Measurements from ENCODE around the gene MCM3.

MCM3 gene

GRCh38 chr6:52324189-52324588 is 39.6 kb upstream of the MCM3 start:
- TF ChIP-seq EZH2phosphoT487 (IDR thresholded peaks at IDR 0.05; ENCODE audit: low read depth) (no peak), CTCF (IDR thresholded peaks at IDR 0.05; ENCODE audit: low read depth, low read length) (no peak)
- H3K79me2 ChIP-seq (ENCODE audit: low read length) = no peaks in the 10 kb centered on the region
- H3K27ac ChIP-seq (ENCODE audit: low read length) = no peak overlapping the region
- H2AFZ ChIP-seq (ENCODE audit: low read depth, low read length) = no peak overlapping the region
- H4K20me1 ChIP-seq (ENCODE audit: insufficient read depth, low read length) = no peaks in the 10 kb centered on the region
- peaks cover 71% of the 10 kb centered on the region for H3K4me1 ChIP-seq (ENCODE audit: low read length)
- H3K4me3 ChIP-seq (ENCODE audit: low read length) = no peak overlapping the region
- H3K36me3 ChIP-seq (replicated peaks; ENCODE audit: low read depth, low read length) = no peaks in the 10 kb centered on the region
- H3K27me3 ChIP-seq (ENCODE audit: low read depth, low read length) = no peaks in the 10 kb centered on the region
- no peak overlapping the region for H3K4me2 ChIP-seq (ENCODE audit: low read length)
- H3K9ac ChIP-seq (ENCODE audit: low read length) = no peak overlapping the region
- no peaks in the 10 kb centered on the region for H3K9me3 ChIP-seq (ENCODE audit: insufficient read depth, low read length)

GRCh38 chr6:52317841-52318581 is 33.5 kb upstream of the MCM3 start:
- Histone ChIP-seq H3K4me2 (ENCODE audit: low read length) (peak overlapping the region; percentile 59), H3K79me2 (ENCODE audit: low read length) (no peaks in the 10 kb centered on the region), H3K27ac (ENCODE audit: low read length) (peak overlapping the region; percentile 86), H3K4me1 (ENCODE audit: low read length) (peaks cover 66% of the 10 kb centered on the region), H3K36me3 (replicated peaks; ENCODE audit: low read depth, low read length) (no peaks in the 10 kb centered on the region), H3K4me3 (ENCODE audit: low read length) (peak overlapping the region; percentile 22), H3K9me3 (ENCODE audit: insufficient read depth, low read length) (no peaks in the 10 kb centered on the region), H4K20me1 (ENCODE audit: insufficient read depth, low read length) (no peaks in the 10 kb centered on the region), H3K9ac (ENCODE audit: low read length) (peak overlapping the region; percentile 51), H3K27me3 (ENCODE audit: low read depth, low read length) (no peaks in the 10 kb centered on the region), H2AFZ (ENCODE audit: low read depth, low read length) (0 out of 2 replicates have a peak overlapping the region, but pooled peaks have one; percentile 4)
- TF ChIP-seq EZH2phosphoT487 (IDR thresholded peaks at IDR 0.05; ENCODE audit: low read depth) (no peak), CTCF (IDR thresholded peaks at IDR 0.05; ENCODE audit: low read depth, low read length) (no peak)

DNA sequence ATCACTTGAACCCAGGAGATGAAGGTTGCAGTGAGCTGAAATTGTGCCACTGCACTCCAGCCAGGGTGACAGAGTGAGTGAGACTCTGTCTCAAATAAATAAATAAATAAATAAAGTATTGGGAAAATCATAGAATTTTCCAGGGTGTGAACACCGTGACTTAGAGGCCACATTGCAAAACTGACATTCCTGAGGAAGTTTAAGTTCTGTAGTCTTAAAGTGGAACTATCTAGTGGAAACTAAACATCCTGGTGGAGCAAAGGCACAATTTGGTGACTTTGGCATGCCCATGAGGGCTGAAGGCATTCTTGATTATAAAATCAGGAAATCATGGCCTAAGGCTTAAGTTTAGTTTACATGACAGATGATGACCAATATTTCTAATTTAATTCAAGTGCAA is 32.7 kb upstream of the MCM3 start:
- peak overlapping the region; percentile 51 for H3K9ac ChIP-seq (ENCODE audit: low read length)
- peak overlapping the region; percentile 86 for H3K27ac ChIP-seq (ENCODE audit: low read length)
- H3K9me3 ChIP-seq (ENCODE audit: insufficient read depth, low read length) = no peaks in the 10 kb centered on the region
- H3K36me3 ChIP-seq (replicated peaks; ENCODE audit: low read depth, low read length) = no peaks in the 10 kb centered on the region
- H3K79me2 ChIP-seq (ENCODE audit: low read length) = no peaks in the 10 kb centered on the region
- H3K4me2 ChIP-seq (ENCODE audit: low read length) = peak overlapping the region; percentile 59
- TF ChIP-seq CTCF (IDR thresholded peaks at IDR 0.05; ENCODE audit: low read depth, low read length) (no peak), EZH2phosphoT487 (IDR thresholded peaks at IDR 0.05; ENCODE audit: low read depth) (no peak)
- no peaks in the 10 kb centered on the region for H3K27me3 ChIP-seq (ENCODE audit: low read depth, low read length)
- peaks cover 58% of the 10 kb centered on the region for H3K4me1 ChIP-seq (ENCODE audit: low read length)
- peak overlapping the region; percentile 22; the same call in 1 of the 2 replicates for H3K4me3 ChIP-seq (ENCODE audit: low read length)
- H4K20me1 ChIP-seq (ENCODE audit: insufficient read depth, low read length) = no peaks in the 10 kb centered on the region
- H2AFZ ChIP-seq (ENCODE audit: low read depth, low read length) = no peak overlapping the region

DNA sequence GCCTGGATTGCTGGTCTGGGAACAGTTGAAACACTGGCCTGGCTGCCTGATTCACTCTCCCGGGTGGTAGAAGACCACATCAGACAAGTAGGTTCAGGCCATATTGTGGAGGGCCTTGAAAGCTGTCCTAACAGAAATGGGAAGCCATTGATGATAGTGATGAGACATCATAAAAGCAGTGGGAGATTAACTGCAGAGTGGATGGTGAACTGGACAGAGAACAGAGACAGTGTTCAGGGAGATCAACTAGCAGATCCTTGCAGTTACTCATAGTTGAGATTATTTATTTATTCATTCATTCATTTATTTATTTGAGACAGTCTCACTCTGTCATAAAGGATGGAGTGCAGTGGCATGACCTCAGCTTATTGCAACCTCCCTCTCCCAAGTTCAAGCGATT is 30.2 kb upstream of the MCM3 start:
- Histone ChIP-seq H3K79me2 (ENCODE audit: low read length) (no peaks in the 10 kb centered on the region), H2AFZ (ENCODE audit: low read depth, low read length) (no peak overlapping the region), H3K4me1 (ENCODE audit: low read length) (peaks cover 42% of the 10 kb centered on the region), H3K9me3 (ENCODE audit: insufficient read depth, low read length) (no peaks in the 10 kb centered on the region), H3K36me3 (replicated peaks; ENCODE audit: low read depth, low read length) (no peaks in the 10 kb centered on the region), H3K9ac (ENCODE audit: low read length) (no peak overlapping the region), H3K4me3 (ENCODE audit: low read length) (no peak overlapping the region), H4K20me1 (ENCODE audit: insufficient read depth, low read length) (no peaks in the 10 kb centered on the region), H3K27me3 (ENCODE audit: low read depth, low read length) (no peaks in the 10 kb centered on the region), H3K27ac (ENCODE audit: low read length) (no peak overlapping the region), H3K4me2 (ENCODE audit: low read length) (no peak overlapping the region)
- TF ChIP-seq EZH2phosphoT487 (IDR thresholded peaks at IDR 0.05; ENCODE audit: low read depth) (no peak), CTCF (IDR thresholded peaks at IDR 0.05; ENCODE audit: low read depth, low read length) (no peak)

Data from OCI-LY3 (cell line).